IMR-90 (cell line): ENCODE results near the gene CALCOCO1. TPM values are rescaled to one million over a fixed set of nuclear protein-coding genes. Genes with fewer than 3 reads are reported as not detected.

Experiments used
- ATAC-seq: fragments of 200-7000 bp; cut with Tn5 transposase; 2 replicates; pipeline ENCODE4 v1.9.1; 2020; ENCODE audit warnings: low read depth, mild to moderate bottlenecking, moderate library complexity
- Bru-seq: library from RNA; stranded (reverse); fragments of 400-500 nt; gene quantifications from one replicate; lab custom pipeline; 2021; lab: Mats Ljungman, UMichigan
- BruChase-seq, 2 experiments: library from RNA; stranded (reverse); fragments of 400-500 nt; gene quantifications; one replicate each; lab custom pipeline; 2021; lab: Mats Ljungman, UMichigan
- BruUV-seq: library from RNA; stranded (reverse); fragments of 400-500 nt; replicated peaks from 2 replicates; lab custom pipeline; 2021; lab: Mats Ljungman, UMichigan
- CTCF ChIA-PET: fragments of 300-600 bp; formaldehyde crosslinking; extraction: SDS; loops from one replicate; lab custom pipeline; 2021; ENCODE audit warnings: antibody characterized with exemption; lab: Yijun Ruan, JAX
- POLR2A ChIA-PET: fragments of 300-600 bp; sonication (Branson Sonifier 250); formaldehyde crosslinking; loops from one replicate; lab custom pipeline; 2022; ENCODE audit warnings: antibody characterized with exemption; ENCODE audit not compliant: unreplicated experiment; lab: Charles Lee
- DNase-seq: peaks from one replicate; pipeline ENCODE4 v3.0.0; 2013
- H2AFZ ChIP-seq: replicated peaks from 2 replicates; pipeline ENCODE3; 2013; ENCODE audit warnings: low read length, mild to moderate bottlenecking; ENCODE audit not compliant: poor library complexity
- H2AK5ac ChIP-seq: 2 replicates; pipeline ENCODE4 v1.6.1; 2013; ENCODE audit warnings: low read depth, low read length, inconsistent platforms
- H2AK9ac ChIP-seq: replicated peaks from 2 replicates; pipeline ENCODE3; 2013; ENCODE audit warnings: mild to moderate bottlenecking, low read depth, low read length, moderate library complexity; ENCODE audit not compliant: poor library complexity
- H2BK120ac ChIP-seq: 2 replicates; pipeline ENCODE4 v1.6.1; 2013; ENCODE audit warnings: low read depth, low read length, inconsistent platforms
- H2BK15ac ChIP-seq: 3 replicates; pipeline ENCODE4 v1.6.1; 2013; ENCODE audit warnings: low read depth, low read length, inconsistent platforms
- H2BK20ac ChIP-seq: 2 replicates; pipeline ENCODE4 v1.6.1; 2013; ENCODE audit warnings: low read depth, mild to moderate bottlenecking, inconsistent platforms, low read length, moderate library complexity
- H2BK5ac ChIP-seq: 2 replicates; pipeline ENCODE4 v1.6.1; 2013; ENCODE audit warnings: mild to moderate bottlenecking, low read depth, low read length, inconsistent platforms; ENCODE audit not compliant: poor library complexity, severe bottlenecking
- H3K14ac ChIP-seq: replicated peaks from 2 replicates; pipeline ENCODE4 v1.6.1; 2013; ENCODE audit warnings: low read depth, low read length, inconsistent platforms
- H3K18ac ChIP-seq: 2 replicates; pipeline ENCODE4 v1.6.1; 2013; ENCODE audit warnings: low read depth, low read length, control low read depth
- H3K23ac ChIP-seq: 2 replicates; pipeline ENCODE4 v1.6.1; 2013; ENCODE audit warnings: low read depth, low read length, inconsistent platforms
- H3K27ac ChIP-seq: 2 replicates; pipeline ENCODE4 v1.5.1; 2013; ENCODE audit warnings: mild to moderate bottlenecking, control low read depth, low read length; ENCODE audit not compliant: insufficient read depth
- H3K27me3 ChIP-seq: 2 replicates; pipeline ENCODE4 v1.6.1; 2013; ENCODE audit warnings: low read length; ENCODE audit not compliant: control insufficient read depth, insufficient read depth
- H3K36me3 ChIP-seq: 2 replicates; pipeline ENCODE4 v1.6.1; 2013; ENCODE audit warnings: low read length, mixed read lengths; ENCODE audit not compliant: control insufficient read depth, insufficient read depth
- H3K4ac ChIP-seq: 2 replicates; pipeline ENCODE4 v1.6.1; 2013; ENCODE audit warnings: low read depth, low read length, inconsistent platforms
- H3K4me1 ChIP-seq: 2 replicates; pipeline ENCODE4 v1.6.1; 2013; ENCODE audit warnings: low read length, mixed read lengths; ENCODE audit not compliant: control insufficient read depth, insufficient read depth
- H3K4me2 ChIP-seq: 2 replicates; pipeline ENCODE4 v1.6.1; 2013; ENCODE audit warnings: low read depth, mild to moderate bottlenecking, control low read depth, low read length, moderate library complexity
- H3K4me3 ChIP-seq: 2 replicates; pipeline ENCODE4 v1.5.1; 2013; ENCODE audit warnings: low read depth, mild to moderate bottlenecking, control low read depth, low read length, moderate library complexity; ENCODE audit not compliant: insufficient read depth
- H3K56ac ChIP-seq: 2 replicates; pipeline ENCODE4 v1.6.1; 2013; ENCODE audit warnings: low read length, inconsistent platforms; ENCODE audit not compliant: insufficient read depth; ENCODE audit errors: extremely low read depth
- H3K79me1 ChIP-seq, 2 experiments: 2 replicates each; pipeline ENCODE4 v1.6.1; 2013; ENCODE audit warnings: low read length in 2 of 2, inconsistent platforms in 1 of 2, low read depth in 1 of 2
- H3K9ac ChIP-seq: 2 replicates; pipeline ENCODE4 v1.6.1; 2013; ENCODE audit warnings: low read depth, low read length, control low read depth
- H3K9me1 ChIP-seq: 2 replicates; pipeline ENCODE4 v1.6.1; 2013; ENCODE audit warnings: low read length, inconsistent platforms; ENCODE audit not compliant: insufficient read depth
- H3K9me3 ChIP-seq: 2 replicates; pipeline ENCODE4 v1.6.1; 2013; ENCODE audit warnings: low read length; ENCODE audit not compliant: control insufficient read depth, insufficient read depth
- H4K20me1 ChIP-seq: 2 replicates; pipeline ENCODE4 v1.6.1; 2013; ENCODE audit warnings: low read length, inconsistent platforms; ENCODE audit not compliant: insufficient read depth
- H4K5ac ChIP-seq: 2 replicates; pipeline ENCODE4 v1.6.1; 2013; ENCODE audit warnings: mild to moderate bottlenecking, low read depth, low read length, control low read depth
- H4K8ac ChIP-seq, 2 experiments: 2 replicates each; pipeline ENCODE4 v1.6.1; 2013; ENCODE audit warnings: low read depth in 2 of 2, low read length in 2 of 2, control low read depth in 1 of 2, inconsistent platforms in 1 of 2
- H4K91ac ChIP-seq: 2 replicates; pipeline ENCODE4 v1.6.1; 2013; ENCODE audit warnings: low read depth, low read length, inconsistent platforms; ENCODE audit not compliant: insufficient read depth
- BHLHE40 ChIP-seq: fragments of 150-350 bp; IDR thresholded peaks from 2 replicates; pipeline ENCODE4 v1.6.1; 2016; ENCODE audit warnings: mild to moderate bottlenecking, low read depth, low read length
- CEBPB ChIP-seq: IDR thresholded peaks from 2 replicates; pipeline ENCODE4 v1.6.1; 2012; ENCODE audit warnings: low read depth, low read length, improper control_type of control experiment
- MAZ ChIP-seq: IDR thresholded peaks from 2 replicates; pipeline ENCODE4 v1.6.1; 2012; ENCODE audit warnings: low read depth, mild to moderate bottlenecking, low read length, improper control_type of control experiment, moderate library complexity, borderline replicate concordance
- POLR2A ChIP-seq: IDR thresholded peaks from 2 replicates; pipeline ENCODE4 v1.6.1; 2012; ENCODE audit warnings: mild to moderate bottlenecking, low read depth, low read length
- SMC3 ChIP-seq: fragments of 150-350 bp; IDR thresholded peaks from 2 replicates; pipeline ENCODE4 v1.6.1; 2016; ENCODE audit warnings: low read depth, mild to moderate bottlenecking, antibody characterized with exemption, low read length, moderate library complexity
- WGBS, 2 experiments: methylation state at CpG; one replicate each; pipeline versions ENCODE4 v1.1.5 to v1.1.7; 2013; ENCODE audit warnings: missing lambda C conversion rate in 2 of 2; ENCODE audit not compliant: insufficient read length in 1 of 2; ENCODE audit errors: extremely low coverage in 2 of 2; 5-methylcytosine and 5-hydroxymethylcytosine counted together
- dilution Hi-C: fragments of 300-500 bp; cut with HindIII; formaldehyde crosslinking; loops from one replicate; pipeline ENCODE4 v1.14.3; 2018; ENCODE audit warnings: low sequenced_read_pairs; ENCODE audit not compliant: unreplicated experiment
- in situ Hi-C: fragments of 300-500 bp; cut with MboI; formaldehyde crosslinking; loops from 3 replicates; pipeline ENCODE4 v1.14.3; 2019; ENCODE audit warnings: low sequenced_read_pairs, inconsistent platforms, mixed read lengths
- intact Hi-C: fragments of 100-400 bp; cut with micrococcal nuclease; formaldehyde crosslinking; loops from 2 replicates; pipeline ENCODE4 v1.10.0; 2022
- long read RNA-seq: library from polyadenylated mRNA; unstranded; transcript quantifications from one replicate; pipeline ENCODE4 v2.0.0, GENCODE V29; 2021; ENCODE audit not compliant: unreplicated experiment
- polyA plus RNA-seq, 3 experiments: library from polyadenylated mRNA; depleted of rRNA; stranded (reverse); fragments of >200 nt; gene quantifications; 2 replicates each; pipeline ENCODE4 v1.2.3, GENCODE V29; 2012; ENCODE audit warnings: low replicate concordance in 1 of 3
- total RNA-seq: library from RNA; depleted of rRNA; stranded (reverse); fragments of >200 nt; gene quantifications from 2 replicates; pipeline ENCODE4 v1.2.3, GENCODE V29; 2012; rRNA removed

CALCOCO1 gene
- total RNA-seq, result 100.0 and 169 TPM in 2 replicates
- 110 and 156 TPM in 2 replicates for polyA plus RNA-seq (2012; rRNA removed)
- polyA plus RNA-seq (2012; cell fraction: cytosol; rRNA removed), result 66.6 and 103 TPM in 2 replicates
- polyA plus RNA-seq (2012; cell fraction: nucleus; rRNA removed; ENCODE audit: low replicate concordance), result 596 and 737 TPM in 2 replicates
- Bru-seq, nascent RNA, result percentile 74 among the genes with signal in this experiment
- BruChase-seq, experiment 1, labeled RNA remaining after a 6-hour chase, result percentile 81 among the genes with signal in this experiment
- BruChase-seq, experiment 2, labeled RNA remaining after a 2-hour chase, result percentile 83 among the genes with signal in this experiment
- long read RNA-seq, transcript CALCOCO1-218 (15 exons, 2,291 nt), result major isoform, 31 of 55 reads
- long read RNA-seq, partial matches to known transcripts, result 17 of 55 reads
- long read RNA-seq, other reads (novel, unspliced or antisense), result 7 of 55 reads

GRCh38 chr12:53727310-53728041 lies at the start of gene CALCOCO1:
Gene CALCOCO1, minus strand, starts transcription at chr12:53727452. Its CDS starts 2,210 bp downstream, at chr12:53725242.
- H3K23ac ChIP-seq, result peak within 1 kb of the TSS; percentile 96
- peak within 1 kb of the TSS; percentile 95 to 100 for H4K8ac ChIP-seq
- TF ChIP-seq CEBPB (0 out of 2 replicates have a peak, but pooled peaks have one; percentile 3), POLR2A (no peak; the same call in 1 of the 2 replicates), BHLHE40 (peak; percentile 59; the same call in 1 of the 2 replicates), SMC3 (no peak), MAZ (peak; percentile 98)
- CTCF ChIA-PET, result interaction anchor here (1.4 to 2.2 kb wide), 2 partner anchors 16 to 19 kb away, joined by 9 to 10 read pairs; no protein-coding TSS in a partner anchor
- 0% methylated on average over 5 of the region's 38 CpGs; no CpG with 5 or more reads in 1 of the 2 experiments for WGBS, 2 experiments
- peak within 1 kb of the TSS; percentile 77 for H3K4me3 ChIP-seq
- POLR2A ChIA-PET, result no interaction called here
- peak within 1 kb of the TSS; percentile 74 for H3K56ac ChIP-seq
- H3K4me1 ChIP-seq, result peaks cover 14% of the 10 kb centered on the region
- intact Hi-C loops (loop anchor here (5.0 kb wide), 1 partner anchor 50 kb away; the partner anchor contains the start of gene ATP5MC2), dilution Hi-C loops (no loop called here), in situ Hi-C loops (no loop called here)
- peak within 1 kb of the TSS; percentile 99 for H3K14ac ChIP-seq
- peak within 1 kb of the TSS; percentile 97 for H4K91ac ChIP-seq
- peak within 1 kb of the TSS; percentile 95 for H2AK9ac ChIP-seq
- H3K36me3 ChIP-seq, result peaks cover 15% of the 10 kb centered on the region
- peak; percentile 97 for DNase-seq
- H3K9ac ChIP-seq, result peak within 1 kb of the TSS; percentile 93
- H2BK120ac ChIP-seq, result peak within 1 kb of the TSS; percentile 78; the same call in 1 of the 2 replicates
- H2AFZ ChIP-seq, result peak within 1 kb of the TSS; percentile 97
- peak within 1 kb of the TSS; percentile 88 for H3K27ac ChIP-seq
- H3K18ac ChIP-seq, result peak within 1 kb of the TSS; percentile 95
- peak within 1 kb of the TSS; percentile 99 for H4K5ac ChIP-seq
- ATAC-seq, result peak; percentile 99
- peaks cover 1% of the 10 kb centered on the region; the same call in 1 of the 2 replicates for H3K27me3 ChIP-seq
- peak within 1 kb of the TSS; percentile 97 for H3K4me2 ChIP-seq
- no TSS peak for BruUV-seq
- peaks cover 10 to 24% of the 10 kb centered on the region in 2 experiments for H3K79me1 ChIP-seq
- H2AK5ac ChIP-seq, result peak within 1 kb of the TSS; percentile 82; the same call in 1 of the 2 replicates
- H2BK15ac ChIP-seq, result peak within 1 kb of the TSS; percentile 90; the same call in 1 of the 3 replicates
- peak within 1 kb of the TSS; percentile 98 for H3K4ac ChIP-seq
- H3K9me3 ChIP-seq, result no peaks in the 10 kb centered on the region
- peak within 1 kb of the TSS; percentile 60; the same call in 1 of the 2 replicates for H2BK20ac ChIP-seq
- H2BK5ac ChIP-seq, result peak within 1 kb of the TSS; percentile 95
- H3K9me1 ChIP-seq, result peaks cover 6% of the 10 kb centered on the region
- no peaks in the 10 kb centered on the region; the same call in 1 of the 2 replicates for H4K20me1 ChIP-seq
